GM13976 (cell line): ENCODE data around the gene MSMO1.

ENCODE experiments used
- DNase-seq: peaks from one replicate; pipeline ENCODE4 v3.0.0; 2012; ENCODE audit warnings: low spot score
- CTCF ChIP-seq: IDR thresholded peaks from 2 replicates; pipeline ENCODE4 v1.5.1; 2012; ENCODE audit warnings: borderline replicate concordance, mild to moderate bottlenecking; ENCODE audit not compliant: insufficient read depth; ENCODE audit errors: extremely low read depth, missing control alignments, control extremely low read depth
- in situ Hi-C: fragments of 300-500 bp; cut with MboI; formaldehyde crosslinking; loops from one replicate; pipeline ENCODE4 v1.12.0; 2022; ENCODE audit warnings: low sequenced_read_pairs, mixed read lengths, inconsistent platforms; ENCODE audit not compliant: unreplicated experiment

The MSMO1 gene

GRCh38 chr4:165324918-165325304 lies 2.6 kb upstream of the MSMO1 start:
- TF ChIP-seq CTCF: no peak
- no peak for DNase-seq
- in situ Hi-C loops: no loop called here

GRCh38 chr4:165325732-165326512 lies 1.5 kb upstream of the MSMO1 start:
- DNase-seq: no peak
- TF ChIP-seq CTCF: no peak
- in situ Hi-C loops: no loop called here

- no peak for TF ChIP-seq CTCF
- DNase-seq: peak; percentile 43
- in situ Hi-C loops: no loop called here
These were observed 648 bp upstream of the MSMO1 start for GRCh38 chr4:165326831-165327210.

- in situ Hi-C loops: no loop called here
- TF ChIP-seq CTCF: no peak
- no peak for DNase-seq
These were observed 594 bp downstream of the MSMO1 start for GRCh38 chr4:165328101-165328425.

GRCh38 chr4:165328708-165329107 lies 1.2 kb downstream of the MSMO1 start:
- no peak for DNase-seq
- no peak for TF ChIP-seq CTCF
- in situ Hi-C loops: no loop called here

- no peak for DNase-seq
- in situ Hi-C loops: no loop called here
- TF ChIP-seq CTCF: no peak
These were observed 2.6 kb downstream of the MSMO1 start for GRCh38 chr4:165330071-165330470.
